ENCODE results near the gene FURIN. TPM values are rescaled to one million over a fixed set of nuclear protein-coding genes. Genes with fewer than 3 reads are reported as not detected.
"Not testable (repeated sequence)": the region's sequence is repeated elsewhere in the genome, so short reads cannot be mapped to it uniquely, and the experiment has no call there.

The FURIN gene
- total RNA-seq, 1 donor from 2014 or later: 27.8 TPM

- DNase-seq: no peak
Measured at GRCh38 chr15:90844696-90845095, 23.7 kb upstream of the FURIN start.

- DNase-seq: no peak
Measured at GRCh38 chr15:90845201-90845949, 23.0 kb upstream of the FURIN start.

- not testable (repeated sequence) for DNase-seq
Measured at GRCh38 chr15:90849424-90849823, 19.0 kb upstream of the FURIN start.

GRCh38 chr15:90851114-90851513 is 17.3 kb upstream of the FURIN start:
- DNase-seq: no peak

GRCh38 chr15:90851940-90852339 is 16.4 kb upstream of the FURIN start:
- no peak for DNase-seq

- DNase-seq: no peak
Measured at GRCh38 chr15:90855139-90855538, 13.2 kb upstream of the FURIN start.

GRCh38 chr15:90857337-90857736 is 11.1 kb upstream of the FURIN start:
- no peak for DNase-seq

- no peak for DNase-seq
Measured at GRCh38 chr15:90857883-90858443, 10.4 kb upstream of the FURIN start.

GRCh38 chr15:90859234-90860131 is 8.9 kb upstream of the FURIN start:
- no peak for DNase-seq

- no peak for DNase-seq
Measured at GRCh38 chr15:90860450-90860849, 7.9 kb upstream of the FURIN start.

GRCh38 chr15:90860942-90861675 is 7.3 kb upstream of the FURIN start:
- no peak for DNase-seq

- no peak for DNase-seq
Measured at GRCh38 chr15:90862487-90862886, 5.9 kb upstream of the FURIN start.

GRCh38 chr15:90862964-90863778 is 5.2 kb upstream of the FURIN start:
- DNase-seq: no peak

- no peak for DNase-seq
Measured at GRCh38 chr15:90863987-90864386, 4.4 kb upstream of the FURIN start.

- no peak for DNase-seq
Measured at GRCh38 chr15:90864507-90864906, 3.9 kb upstream of the FURIN start.

GRCh38 chr15:90865702-90866101 is 2.7 kb upstream of the FURIN start:
- no peak for DNase-seq

GRCh38 chr15:90866161-90866715 is 2.1 kb upstream of the FURIN start:
- peak; percentile 25 for DNase-seq

GRCh38 chr15:90866800-90867199 is 1.6 kb upstream of the FURIN start:
- no peak for DNase-seq

- DNase-seq: no peak
Measured at GRCh38 chr15:90869140-90869541, 753 bp downstream of the FURIN start.

GRCh38 chr15:90869601-90870353 is 1.4 kb downstream of the FURIN start:
- DNase-seq: peak; percentile 26

Measured in tongue (tissue), 2 donors.